H1 (cell line): ENCODE results near the gene NELFB. TPM values are rescaled to one million over a fixed set of nuclear protein-coding genes. Genes with fewer than 3 reads are reported as not detected.

ENCODE experiments used
- CHD7 ChIP-seq: fragments of 300-600 bp; sonication (generic); IDR thresholded peaks from 2 replicates; pipeline ENCODE4 v1.7.1; 2012; ENCODE audit warnings: low read length, moderate library complexity, mild to moderate bottlenecking, inconsistent platforms; ENCODE audit not compliant: insufficient replicate concordance
- EP300 ChIP-seq, 2 experiments: IDR thresholded peaks; 1 replicate in 1 of 2; 2 replicates in 1 of 2; pipeline ENCODE4 v1.6.1; 2011 to 2012; ENCODE audit warnings: low read depth in 2 of 2, low read length in 2 of 2, mild to moderate bottlenecking in 2 of 2, borderline replicate concordance in 1 of 2, inconsistent platforms in 1 of 2, moderate library complexity in 1 of 2
- EZH2 ChIP-seq: fragments of 200-600 bp; sonication (generic); IDR thresholded peaks from 2 replicates; pipeline ENCODE4 v1.7.1; 2012; ENCODE audit warnings: low read depth, mild to moderate bottlenecking, moderate library complexity, low read length, inconsistent platforms; ENCODE audit not compliant: severe bottlenecking
- polyA plus RNA-seq, 7 experiments: library from polyadenylated mRNA; depleted of rRNA in 3 of 7; stranded (reverse) in 5 of 7; unstranded in 2 of 7; fragments of >200 nt in 5 of 7; fragments of 200-250 nt in 2 of 7; gene quantifications; 1 replicate in 5 of 7; 2 replicates in 1 of 7; 4 replicates in 1 of 7; pipeline versions ENCODE4 v1.2.1 to v1.2.3, GENCODE V29; 2011 to 2013; ENCODE audit warnings: missing spikeins in 2 of 7, mixed read lengths in 2 of 7
- total RNA-seq: library from RNA; stranded (reverse); fragmentation: NEBNext Ultra II Directional; extraction: Animal tissue kit (Norgen Biotek cat#: 25700); gene quantifications from 2 replicates; pipeline ENCODE4 v1.2.1, GENCODE V29; 2021

Gene NELFB
- total and polyA plus RNA-seq, 2 of the 8 experiments (the other 6 are each of a cell fraction or from before 2014, with no cell fraction given), result 57.6 to 78.0 TPM

- TF ChIP-seq CHD7 (no peak), EP300 (IDR thresholded peaks at IDR 0.05; ENCODE audit: borderline replicate concordance in 1 of 2, low read depth in 2 of 2, low read length in 2 of 2) (no peak), EZH2 (no peak)
- TF ChIP-seq, all 59 proteins: peak for 1
Measured at GRCh38 chr9:137241490-137242268, 13.4 kb upstream of the NELFB start (continued).
